Activated naive CD4-positive, alpha-beta T cell treated with Interleukin-2 at 50 U/mL for 16 hours (primary cell): ENCODE measurements around the gene ADGRV1.

Experiments
- DNase-seq: peaks from one replicate; pipeline ENCODE4 v3.0.0-alpha.2; 2020

Gene ADGRV1

DNA sequence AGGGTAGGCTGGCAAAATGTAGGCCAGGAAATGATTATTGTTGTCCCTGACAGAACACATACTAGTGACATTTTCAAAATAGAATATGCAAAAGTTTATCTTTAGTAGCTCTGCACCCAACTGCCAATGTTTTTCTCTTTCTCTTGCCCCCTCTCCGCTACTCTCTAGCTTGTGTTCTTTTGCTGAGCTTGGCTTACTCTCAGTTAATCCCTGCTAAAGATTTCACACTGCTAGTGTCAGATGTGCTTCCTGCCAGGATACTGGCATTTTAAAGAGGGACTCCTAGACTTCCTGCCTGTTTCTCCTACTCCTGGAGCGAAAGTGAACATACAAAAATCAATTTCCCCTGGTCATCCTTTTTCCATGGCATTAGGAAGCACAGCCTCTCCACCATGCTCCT lies 564.1 kb downstream of the ADGRV1 start:
- DNase-seq = no peak

GRCh38 chr5:91123291-91123690 lies 564.7 kb downstream of the ADGRV1 start:
- DNase-seq = no peak

DNA sequence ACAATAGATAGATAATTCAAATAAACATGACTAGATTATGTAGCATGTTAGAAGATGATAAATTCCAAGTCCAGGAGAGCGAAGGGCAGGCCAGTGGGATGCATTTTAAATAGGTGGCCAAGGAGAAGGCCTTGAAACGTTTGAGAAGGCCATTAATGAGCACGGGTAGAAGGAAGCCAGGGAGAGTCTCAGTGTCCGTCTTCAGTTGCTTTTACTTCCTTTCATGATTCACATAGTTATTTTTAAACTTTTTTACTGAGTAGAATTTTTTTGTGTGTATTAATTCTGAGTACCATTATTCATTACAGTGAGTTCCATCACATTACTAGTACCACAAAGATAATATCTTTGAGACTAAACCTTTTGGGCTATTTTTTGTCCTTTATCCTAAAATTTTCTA lies 565.3 kb downstream of the ADGRV1 start:
- DNase-seq = no peak

- no peak for DNase-seq
These were observed 567.3 kb downstream of the ADGRV1 start for GRCh38 chr5:91125916-91126315.

GRCh38 chr5:91126448-91126847 lies 567.9 kb downstream of the ADGRV1 start:
- no peak for DNase-seq

DNA sequence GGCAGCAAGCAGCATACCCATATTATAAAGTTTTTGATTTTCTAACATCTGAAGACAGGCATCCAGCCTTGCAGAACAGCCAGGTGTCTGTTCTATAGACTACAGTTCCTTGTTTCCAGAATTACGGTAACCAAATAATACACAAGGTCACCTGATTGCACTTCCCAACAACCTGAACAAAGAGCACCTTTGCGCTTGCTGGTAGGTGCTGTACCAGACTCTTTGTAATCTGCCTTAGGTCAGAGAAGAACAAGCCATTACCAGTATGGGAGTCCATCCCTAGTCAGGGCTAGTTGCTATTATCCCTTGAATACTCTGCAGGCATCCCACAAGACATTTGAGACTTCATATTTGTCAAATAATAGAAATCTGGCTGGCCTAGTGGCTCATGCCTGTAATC lies 568.3 kb downstream of the ADGRV1 start:
- DNase-seq = no peak

DNA sequence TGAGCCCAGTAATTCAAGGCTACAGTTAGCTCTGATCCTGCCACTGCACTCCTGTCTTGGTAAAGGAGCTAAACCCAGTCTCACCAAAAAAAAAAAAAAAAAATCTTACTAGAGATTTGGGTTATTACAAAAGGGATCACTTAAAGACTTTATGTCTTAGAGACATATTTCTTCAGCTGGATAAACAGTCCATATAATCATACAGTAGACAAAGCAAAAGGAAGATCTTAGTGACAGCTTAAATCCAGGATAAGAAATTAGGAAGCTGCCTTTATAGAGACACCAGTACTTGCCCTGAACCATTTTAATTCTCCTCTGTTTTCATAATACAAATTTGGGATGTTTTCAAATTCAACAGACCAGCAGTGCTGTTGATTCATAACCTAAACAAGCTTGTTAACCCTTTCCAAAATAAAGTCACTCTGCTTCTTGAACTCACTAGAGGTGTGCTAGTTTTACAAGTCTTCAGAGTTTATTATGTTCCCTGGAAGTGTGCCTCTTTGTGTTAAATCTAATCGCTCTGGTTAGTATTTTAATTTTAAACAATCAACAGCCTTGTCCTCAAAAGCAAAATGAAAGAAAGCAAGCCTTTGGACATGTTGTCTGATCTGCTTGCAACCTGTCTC lies 569.0 kb downstream of the ADGRV1 start:
- DNase-seq = no peak

DNA sequence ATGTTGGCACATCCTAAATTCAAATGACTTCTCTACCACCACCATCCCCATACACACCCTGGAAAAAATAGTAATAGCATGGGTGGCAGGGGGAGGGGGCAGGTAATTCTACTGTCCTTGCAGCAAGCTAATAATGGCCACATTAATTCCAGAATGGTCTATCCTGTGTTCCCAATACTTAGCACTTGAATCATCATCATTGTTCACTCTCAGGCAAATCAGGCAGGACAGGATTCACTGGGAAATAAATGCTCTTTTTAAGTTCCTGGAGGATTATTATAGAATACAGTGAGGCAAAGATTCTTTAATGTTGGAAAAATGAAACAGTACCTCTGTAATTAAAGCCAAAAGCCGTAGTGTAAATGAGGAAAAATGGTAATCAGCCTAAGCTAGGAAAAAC lies 570.0 kb downstream of the ADGRV1 start:
- no peak for DNase-seq

DNA sequence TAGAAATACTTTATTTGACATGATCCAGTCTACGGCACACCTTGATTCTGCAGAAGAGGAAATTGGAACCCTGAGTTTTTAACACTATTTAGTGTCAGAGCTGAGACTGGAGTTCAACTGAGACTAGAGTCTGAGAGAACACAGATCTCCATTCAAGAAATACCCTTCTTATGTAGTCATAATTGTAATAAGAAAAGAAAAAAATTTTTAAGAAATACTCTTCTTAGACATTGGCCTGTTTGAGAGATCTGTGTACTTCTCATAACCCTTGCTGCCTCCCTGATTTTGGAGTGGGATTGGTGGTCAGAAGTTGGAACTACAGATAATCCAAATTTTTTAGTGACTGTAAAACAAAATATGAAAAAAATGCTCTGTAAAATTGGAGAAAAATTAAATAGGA lies 571.2 kb downstream of the ADGRV1 start:
- DNase-seq = no peak

DNA sequence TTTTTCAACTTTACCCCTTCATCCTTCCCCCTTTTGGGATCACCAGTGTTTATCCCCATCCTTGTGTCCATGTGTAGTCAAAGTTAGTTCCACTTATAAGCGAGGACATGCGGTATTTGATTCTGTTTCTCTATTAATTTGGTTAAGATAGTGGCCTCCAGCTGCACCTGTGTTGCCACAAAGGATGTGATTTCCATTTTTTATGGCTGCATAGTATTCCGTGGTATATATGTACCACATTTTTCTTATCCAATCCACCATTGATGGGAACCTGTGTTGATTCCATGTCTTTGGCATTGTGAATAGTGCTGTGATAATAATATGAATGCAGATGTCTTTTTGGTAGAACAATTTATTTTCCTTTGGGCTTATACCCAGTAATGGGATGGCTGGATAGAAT lies 572.2 kb downstream of the ADGRV1 start:
- DNase-seq = no peak

DNA sequence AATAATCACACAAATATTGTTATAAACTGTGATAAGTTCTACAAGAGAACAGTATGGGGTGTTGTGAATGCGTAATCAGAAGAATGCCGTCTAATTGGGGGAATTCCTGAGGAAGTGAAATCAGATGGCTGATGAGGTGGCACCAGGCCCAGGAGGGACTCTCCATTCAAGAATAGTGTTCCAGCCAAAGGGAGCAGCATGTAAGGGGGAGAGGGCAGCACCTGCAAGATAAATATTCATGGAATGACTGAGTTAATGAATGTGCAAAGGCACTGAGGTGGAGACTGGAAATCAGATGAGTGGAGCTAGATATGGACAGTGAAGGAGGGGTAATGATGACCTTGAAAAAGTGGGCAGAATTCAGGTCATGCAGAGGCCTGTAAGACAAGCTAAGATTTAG lies 574.0 kb downstream of the ADGRV1 start:
- DNase-seq = no peak

- DNase-seq = no peak
These were observed 574.6 kb downstream of the ADGRV1 start for GRCh38 chr5:91133183-91133582.

DNA sequence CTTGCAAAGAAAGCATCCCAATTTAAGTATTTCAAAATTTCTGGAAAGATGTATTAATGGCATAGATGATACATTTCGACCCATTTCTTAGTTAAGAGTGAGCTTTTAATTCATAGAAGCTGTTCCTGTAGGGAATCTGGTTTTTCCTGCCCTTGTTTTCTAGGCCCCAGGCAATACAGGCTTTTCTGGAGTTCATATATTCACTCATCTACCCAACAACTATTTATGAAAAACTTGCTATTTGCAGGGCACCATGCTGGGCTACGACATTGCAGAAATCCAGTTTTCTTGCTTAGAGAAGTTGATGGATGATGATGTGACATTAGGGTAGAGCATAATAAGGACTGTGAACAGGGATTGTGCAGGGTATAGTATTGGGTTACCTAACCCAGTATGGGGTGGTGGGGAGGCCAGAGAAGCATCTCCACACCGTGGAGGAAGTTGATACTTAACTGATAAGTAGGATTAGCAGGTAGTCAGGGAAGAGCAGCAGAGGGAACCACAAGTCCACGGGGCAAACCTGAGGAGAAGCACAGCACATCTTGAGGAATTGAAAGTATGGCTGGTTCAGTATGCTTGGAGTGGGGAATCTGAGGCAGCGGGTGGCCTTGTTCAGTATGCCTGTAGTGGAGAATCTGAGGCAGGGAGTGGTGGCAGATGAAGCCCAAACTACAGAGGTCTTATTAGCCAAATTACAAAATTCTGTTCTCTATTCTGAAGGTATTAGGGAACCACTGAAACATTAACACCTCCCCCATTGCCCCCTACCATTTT lies 577.1 kb downstream of the ADGRV1 start:
- DNase-seq = no peak

- DNase-seq = no peak
These were observed 577.7 kb downstream of the ADGRV1 start for GRCh38 chr5:91136271-91136670.

DNA sequence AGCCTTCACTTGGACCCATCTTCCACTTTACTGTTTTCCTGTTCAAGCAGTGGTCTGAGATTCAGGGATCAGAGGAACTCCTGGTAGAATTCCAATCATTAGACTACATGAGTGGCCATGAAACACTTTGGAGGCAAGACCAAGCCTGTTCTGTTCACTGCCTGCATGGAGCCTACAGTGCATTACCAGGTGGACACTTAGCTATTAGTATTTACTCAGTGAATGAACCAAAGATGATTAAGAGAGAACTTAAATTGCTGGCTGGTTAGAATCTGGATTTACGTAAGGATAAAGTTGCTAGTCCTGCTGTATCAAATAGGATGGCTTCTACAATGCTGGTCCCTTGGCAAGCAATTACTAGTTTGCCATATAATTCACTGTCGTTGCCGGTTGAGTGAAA lies 579.0 kb downstream of the ADGRV1 start:
- no peak for DNase-seq

DNA sequence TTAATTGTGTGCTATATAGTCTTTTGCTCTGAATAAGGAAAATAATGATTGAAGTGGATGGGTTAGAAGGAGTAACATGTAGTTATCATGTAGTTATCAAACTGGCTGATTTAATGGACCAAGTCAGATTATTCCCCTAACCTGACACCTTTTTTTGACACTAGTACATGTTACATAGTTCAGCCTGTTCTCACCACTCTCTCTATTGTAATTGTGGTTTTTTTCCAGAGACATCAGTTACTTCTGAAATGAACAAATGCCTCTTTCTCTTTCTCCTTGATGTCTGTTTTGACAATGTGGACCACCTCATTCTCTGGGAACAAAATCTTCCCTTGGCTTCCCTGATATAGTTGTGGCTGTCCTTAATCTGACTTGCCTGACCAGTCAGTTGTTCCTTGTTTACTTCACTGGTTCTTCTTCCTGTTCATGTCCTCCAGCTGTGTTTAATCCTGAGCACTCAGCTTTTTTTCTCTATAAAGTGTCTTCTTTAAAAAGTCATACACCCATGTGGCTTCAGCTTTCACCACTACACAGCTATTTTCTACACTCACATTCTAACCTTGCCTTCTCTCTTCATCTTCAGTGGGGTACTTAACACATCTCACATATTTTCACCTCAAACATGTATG lies 581.1 kb downstream of the ADGRV1 start:
- DNase-seq = no peak

DNA sequence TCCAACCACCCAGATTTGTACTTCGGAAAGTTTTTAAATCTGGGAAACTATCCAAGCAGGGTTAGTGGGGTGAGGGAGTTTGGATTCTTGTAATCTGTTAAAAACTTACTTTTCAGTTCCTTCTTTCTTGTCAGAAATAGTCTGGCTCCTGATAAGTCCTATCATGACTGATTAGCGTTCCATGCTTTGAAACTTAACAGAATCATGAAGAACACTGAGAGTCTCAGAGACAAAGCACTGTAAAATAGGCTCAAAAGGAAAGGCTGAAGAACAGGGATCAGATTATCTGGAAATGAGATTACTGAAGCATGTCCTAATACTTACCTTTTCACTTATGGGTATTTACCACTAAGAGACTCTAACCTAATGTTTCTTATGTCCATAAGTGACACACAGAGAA lies 582.1 kb downstream of the ADGRV1 start:
- DNase-seq = no peak

DNA sequence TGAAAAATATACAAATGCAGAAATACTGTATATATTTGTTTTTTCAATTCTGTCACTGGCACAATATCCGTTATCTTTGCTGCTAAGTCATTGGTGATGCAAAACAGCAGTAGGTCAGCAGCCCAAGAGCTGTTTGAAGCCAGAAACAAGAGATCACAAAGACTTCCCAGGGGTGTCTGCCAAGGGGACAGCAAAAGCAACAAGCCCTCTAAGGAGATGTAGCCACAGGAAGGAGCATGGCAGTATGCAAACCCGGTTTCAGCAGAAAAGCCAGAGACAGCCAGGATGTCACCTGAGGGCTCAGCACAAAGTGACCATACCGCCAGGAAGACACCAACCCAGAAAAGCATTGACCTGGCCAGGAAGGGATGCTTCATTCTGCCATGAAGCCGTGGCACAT lies 583.0 kb downstream of the ADGRV1 start:
- no peak for DNase-seq

GRCh38 chr5:91142386-91142785 lies 583.8 kb downstream of the ADGRV1 start:
- DNase-seq = no peak

DNA sequence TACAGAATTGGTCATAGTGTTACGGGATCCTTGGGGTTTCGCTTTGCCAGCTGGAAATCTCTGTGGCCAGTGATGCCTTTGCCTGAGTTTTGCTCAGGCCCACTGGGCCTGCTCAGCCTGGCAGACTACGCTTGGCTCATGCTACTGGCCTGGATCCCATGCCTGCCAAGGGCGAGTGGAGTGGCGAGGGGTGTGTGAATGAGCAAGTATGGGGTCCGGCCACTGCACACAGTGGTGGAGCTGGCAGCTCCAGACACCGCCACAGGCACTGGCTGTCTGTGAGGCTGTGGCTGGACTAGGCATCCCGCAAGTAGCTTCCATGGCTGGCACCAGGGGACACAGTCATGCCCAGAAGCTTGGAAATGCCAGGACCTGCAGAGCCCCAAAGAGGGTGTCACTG lies 584.2 kb downstream of the ADGRV1 start:
- DNase-seq = no peak

DNA sequence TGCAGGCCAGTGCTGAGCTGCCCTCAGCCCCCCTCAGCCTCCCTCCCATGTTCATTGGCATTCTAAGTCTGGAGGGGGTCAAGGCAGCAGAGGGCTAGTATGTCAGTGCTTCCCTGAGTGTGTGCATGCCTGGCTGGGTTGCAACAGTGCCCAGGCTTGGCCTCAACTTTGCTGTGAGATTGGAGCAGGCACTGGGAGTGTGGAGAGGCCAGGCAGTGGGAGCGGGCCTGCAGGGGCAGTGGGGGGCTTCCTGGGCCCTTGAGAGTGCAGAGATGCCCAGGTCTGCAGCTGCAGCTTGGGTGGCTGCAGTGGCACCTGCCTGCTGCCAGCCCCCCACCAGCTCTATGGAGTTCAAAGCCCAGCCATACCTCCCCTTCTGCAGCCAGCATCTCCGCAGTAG lies 585.2 kb downstream of the ADGRV1 start:
- no peak for DNase-seq

- DNase-seq = no peak
These were observed 586.1 kb downstream of the ADGRV1 start for GRCh38 chr5:91144491-91145332.

GRCh38 chr5:91145333-91145620 lies 586.7 kb downstream of the ADGRV1 start:
- DNase-seq = no peak

- DNase-seq = no peak
These were observed 587.6 kb downstream of the ADGRV1 start for GRCh38 chr5:91146230-91146629.
